Right lobe of liver (tissue), 6 donors: ENCODE measurements around the gene FTSJ1. TPM values are rescaled to one million over a fixed set of nuclear protein-coding genes. Genes with fewer than 3 reads are reported as not detected.

Experiments used
- ATAC-seq, 4 donors: fragments of 200-7000 bp; cut with Tn5 transposase; one replicate each; pipeline ENCODE4 v1.9.1; 2020; ENCODE audit warnings: mild to moderate bottlenecking in 4 of 4, moderate library complexity in 4 of 4
- DNase-seq, 3 donors: peaks; one replicate each; pipeline ENCODE4 v3.0.0-alpha.2; 2020
- H3K27ac ChIP-seq, 3 donors: fragments of 200-600 bp; one replicate each; pipeline ENCODE4 v1.8.0; 2022
- H3K27me3 ChIP-seq, 2 donors: fragments of 200-600 bp; one replicate each; pipeline ENCODE4 v1.8.0; 2022
- H3K36me3 ChIP-seq, 4 donors: fragments of 200-600 bp; sonication (generic) in 1 of 4; one replicate each; pipeline versions ENCODE4 v1.5.1 to v1.8.0; 2017 to 2022; ENCODE audit warnings: control low read depth in 1 of 4
- H3K4me1 ChIP-seq, 4 donors: fragments of 200-600 bp; sonication (generic) in 1 of 4; one replicate each; pipeline versions ENCODE4 v1.5.1 to v1.8.0; 2017 to 2022; ENCODE audit warnings: control low read depth in 1 of 4
- H3K4me3 ChIP-seq, 3 donors: fragments of 200-600 bp; one replicate each; pipeline ENCODE4 v1.8.0; 2022
- H3K9me3 ChIP-seq, 4 donors: fragments of 200-600 bp; sonication (generic) in 1 of 4; one replicate each; pipeline versions ENCODE4 v1.5.1 to v1.8.0; 2017 to 2022; ENCODE audit warnings: control low read depth in 1 of 4
- POLR2A ChIP-seq: fragments of 450-650 bp; IDR thresholded peaks from one replicate; pipeline ENCODE4 v1.6.1; 2017; ENCODE audit warnings: antibody characterized with exemption, mild to moderate bottlenecking
- WGBS: methylation state at CpG from one replicate; pipeline ENCODE4 v1.1.6; 2018; ENCODE audit warnings: low coverage, low lambda C conversion rate; ENCODE audit not compliant: insufficient coverage; ENCODE audit errors: missing lambda C conversion rate; 5-methylcytosine and 5-hydroxymethylcytosine counted together
- intact Hi-C, 2 donors: fragments of 100-400 bp; cut with DNase I; formaldehyde crosslinking; loops; one replicate each; pipeline versions ENCODE4 v1.11.2 to v1.14.1; 2022
- total RNA-seq, 6 experiments: library from RNA; depleted of rRNA in 2 of 6; stranded (reverse); fragments of >200 nt in 2 of 6; fragmentation: NEBNext Ultra II Directional in 3 of 6; extraction: Animal tissue kit (Norgen Biotek cat#: 25700) in 3 of 6; gene quantifications; one replicate each; pipeline versions ENCODE4 v1.1.0 to v1.2.4, GENCODE V29; 2016 to 2023
- TF ChIP-seq, protein P1 (sequence below), 4 donors: fragments of 200-600 bp in 3 of 4; fragments of 450-650 bp in 1 of 4; IDR thresholded peaks; one replicate each; pipeline versions ENCODE4 v1.5.1 to v1.8.0; 2016 to 2022; ENCODE audit warnings: antibody characterized with exemption in 4 of 4, mild to moderate bottlenecking in 2 of 4
- donor health status: DM: no; HTN: yes; CAD: no.
- donor health status: DM: no; HTN: no; CAD: no.
- donor health status: DM: no; HTN: no; CAD: no.
- donor health status: DM: no; HTN: yes; CAD: no.
- donor health status: DM: no; HTN: yes; CAD: no.

Gene FTSJ1
- total RNA-seq, 6 experiments from 2014 or later = 9.9 to 30.4 (median 12.5) TPM

DNA sequence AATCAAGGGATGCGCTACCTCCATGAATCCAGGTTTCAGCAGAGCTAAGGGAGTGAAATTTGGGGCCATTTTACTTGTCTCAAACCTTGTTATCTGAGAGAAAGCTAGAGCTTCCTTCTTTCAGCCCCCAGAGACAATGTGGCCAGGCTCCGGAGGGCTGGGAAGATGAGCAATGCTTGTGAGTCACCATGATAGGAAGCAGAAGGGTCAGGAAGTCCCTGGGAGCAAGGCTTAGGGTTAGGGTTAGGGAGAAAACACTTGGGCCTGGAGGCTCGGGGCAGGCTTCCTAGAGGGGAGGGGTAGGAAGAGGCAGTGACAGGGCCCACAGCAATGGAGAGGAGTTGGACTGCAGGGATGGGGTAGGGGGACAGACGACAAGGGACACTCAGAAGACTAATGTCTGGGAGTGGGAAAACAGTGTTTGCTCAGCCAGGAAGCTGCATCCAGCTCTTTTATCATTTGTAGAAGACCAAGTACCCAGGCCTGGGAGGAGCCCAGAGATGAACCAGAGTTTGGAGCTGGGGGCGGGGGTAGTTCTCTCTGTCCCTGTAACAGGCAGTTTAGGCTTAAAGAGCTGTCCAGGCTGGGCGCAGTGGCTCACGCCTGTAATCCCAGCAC, 16.4 kb downstream of the FTSJ1 start:
- TF ChIP-seq, protein P1, sequence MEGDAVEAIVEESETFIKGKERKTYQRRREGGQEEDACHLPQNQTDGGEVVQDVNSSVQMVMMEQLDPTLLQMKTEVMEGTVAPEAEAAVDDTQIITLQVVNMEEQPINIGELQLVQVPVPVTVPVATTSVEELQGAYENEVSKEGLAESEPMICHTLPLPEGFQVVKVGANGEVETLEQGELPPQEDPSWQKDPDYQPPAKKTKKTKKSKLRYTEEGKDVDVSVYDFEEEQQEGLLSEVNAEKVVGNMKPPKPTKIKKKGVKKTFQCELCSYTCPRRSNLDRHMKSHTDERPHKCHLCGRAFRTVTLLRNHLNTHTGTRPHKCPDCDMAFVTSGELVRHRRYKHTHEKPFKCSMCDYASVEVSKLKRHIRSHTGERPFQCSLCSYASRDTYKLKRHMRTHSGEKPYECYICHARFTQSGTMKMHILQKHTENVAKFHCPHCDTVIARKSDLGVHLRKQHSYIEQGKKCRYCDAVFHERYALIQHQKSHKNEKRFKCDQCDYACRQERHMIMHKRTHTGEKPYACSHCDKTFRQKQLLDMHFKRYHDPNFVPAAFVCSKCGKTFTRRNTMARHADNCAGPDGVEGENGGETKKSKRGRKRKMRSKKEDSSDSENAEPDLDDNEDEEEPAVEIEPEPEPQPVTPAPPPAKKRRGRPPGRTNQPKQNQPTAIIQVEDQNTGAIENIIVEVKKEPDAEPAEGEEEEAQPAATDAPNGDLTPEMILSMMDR (IDR thresholded peaks at IDR 0.05) = no peak
- no peak for TF ChIP-seq POLR2A
- Histone ChIP-seq H3K27ac (no peak overlapping the region), H3K36me3 (no peaks in the 10 kb centered on the region), H3K27me3 (no peaks in the 10 kb centered on the region), H3K9me3 (no peaks in the 10 kb centered on the region), H3K4me3 (no peak overlapping the region), H3K4me1 (no peaks in the 10 kb centered on the region)
- 53% methylated on average over 3 of the region's 7 CpGs for WGBS
- intact Hi-C loops = no loop called here
- ATAC-seq (peak in 2 of 4 donors; percentile 45 to 54), DNase-seq (peak in 1 of 3 donors; percentile 27)

GRCh38 chrX:48493890-48494364, 17.9 kb downstream of the FTSJ1 start:
- DNase-seq (peak in 1 of 3 donors; percentile 27), ATAC-seq (peak in 1 of 4 donors; percentile 33)
- H3K9me3 ChIP-seq = no peaks in the 10 kb centered on the region
- WGBS = 27% methylated on average over 7 of the region's 10 CpGs
- no peaks in the 10 kb centered on the region for H3K4me1 ChIP-seq
- H3K4me3 ChIP-seq = no peak overlapping the region
- TF ChIP-seq, protein P1 (IDR thresholded peaks at IDR 0.05) = peak in 3 of 4 donors; percentile 12 to 20 (median 13)
- TF ChIP-seq POLR2A = no peak
- no peak overlapping the region for H3K27ac ChIP-seq
- no peaks in the 10 kb centered on the region for H3K27me3 ChIP-seq
- intact Hi-C loops = no loop called here
- no peaks in the 10 kb centered on the region for H3K36me3 ChIP-seq

GRCh38 chrX:48496660-48497059, 20.7 kb downstream of the FTSJ1 start:
- intact Hi-C loops = no loop called here
- peak in 1 of 3 donors; percentile 2 for DNase-seq

GRCh38 chrX:48497871-48498270, 21.9 kb downstream of the FTSJ1 start:
- Histone ChIP-seq H3K4me1 (no peaks in the 10 kb centered on the region), H3K27me3 (no peaks in the 10 kb centered on the region), H3K36me3 (no peaks in the 10 kb centered on the region), H3K4me3 (no peak overlapping the region), H3K9me3 (no peaks in the 10 kb centered on the region), H3K27ac (no peak overlapping the region)
- DNase-seq = no peak
- intact Hi-C loops = no loop called here
- no peak for ATAC-seq
- whole genome bisulfite sequencing = 62% methylated on average over 5 of the region's 5 CpGs
- TF ChIP-seq POLR2A = no peak
- TF ChIP-seq, protein P1 (IDR thresholded peaks at IDR 0.05) = no peak

More at GRCh38 chrX:48496660-48497059, 20.7 kb downstream of the FTSJ1 start:
- H3K36me3 ChIP-seq = no peaks in the 10 kb centered on the region
- WGBS = 73% methylated on average over 2 of the region's 4 CpGs
- TF ChIP-seq, protein P1 (IDR thresholded peaks at IDR 0.05) = no peak
- TF ChIP-seq POLR2A = no peak
- H3K27me3 ChIP-seq = no peaks in the 10 kb centered on the region
- no peak overlapping the region for H3K4me3 ChIP-seq
- H3K4me1 ChIP-seq = no peaks in the 10 kb centered on the region
- no peak overlapping the region for H3K27ac ChIP-seq
- no peak for ATAC-seq
- no peaks in the 10 kb centered on the region for H3K9me3 ChIP-seq
